ENCODE results near the gene FMR1.

FMR1 gene

GRCh38 chrX:147911192-147912022 is at the start of gene FMR1:
TSS of gene FMR1 (plus strand) at chrX:147911919. CDS start at chrX:147912180, 261 bp downstream.
- DNase-seq (ENCODE audit: low read depth in 2 of 3, low spot score in 2 of 3), result peak; percentile 62 to 81 (median 62)

GRCh38 chrX:147875866-147876596 is 35.7 kb upstream of the FMR1 start:
- DNase-seq (ENCODE audit: low read depth in 2 of 3, low spot score in 2 of 3), result no peak

- DNase-seq (ENCODE audit: low read depth in 2 of 3, low spot score in 2 of 3), result no peak
Measured at GRCh38 chrX:147876849-147877646, 34.7 kb upstream of the FMR1 start.

- no peak for DNase-seq (ENCODE audit: low read depth in 2 of 3, low spot score in 2 of 3)
Measured at GRCh38 chrX:147877726-147878125, 34.0 kb upstream of the FMR1 start.

GRCh38 chrX:147884958-147885357 is 26.8 kb upstream of the FMR1 start:
- no peak for DNase-seq (ENCODE audit: low read depth in 2 of 3, low spot score in 2 of 3)

GRCh38 chrX:147890756-147891155 is 21.0 kb upstream of the FMR1 start:
- no peak for DNase-seq (ENCODE audit: low read depth in 2 of 3, low spot score in 2 of 3)

GRCh38 chrX:147891896-147892295 is 19.8 kb upstream of the FMR1 start:
- DNase-seq (ENCODE audit: low read depth in 2 of 3, low spot score in 2 of 3), result no peak

GRCh38 chrX:147893741-147894140 is 18.0 kb upstream of the FMR1 start:
- no peak for DNase-seq (ENCODE audit: low read depth in 2 of 3, low spot score in 2 of 3)

- DNase-seq (ENCODE audit: low read depth in 2 of 3, low spot score in 2 of 3), result no peak
Measured at GRCh38 chrX:147894366-147894963, 17.3 kb upstream of the FMR1 start.

GRCh38 chrX:147897117-147897516 is 14.6 kb upstream of the FMR1 start:
- no peak for DNase-seq (ENCODE audit: low read depth in 2 of 3, low spot score in 2 of 3)

GRCh38 chrX:147898951-147899350 is 12.8 kb upstream of the FMR1 start:
- no peak for DNase-seq (ENCODE audit: low read depth in 2 of 3, low spot score in 2 of 3)

- no peak for DNase-seq (ENCODE audit: low read depth in 2 of 3, low spot score in 2 of 3)
Measured at GRCh38 chrX:147899379-147900114, 12.2 kb upstream of the FMR1 start.

- no peak for DNase-seq (ENCODE audit: low read depth in 2 of 3, low spot score in 2 of 3)
Measured at GRCh38 chrX:147900349-147900748, 11.4 kb upstream of the FMR1 start.

- no peak for DNase-seq (ENCODE audit: low read depth in 2 of 3, low spot score in 2 of 3)
Measured at GRCh38 chrX:147901461-147902126, 10.1 kb upstream of the FMR1 start.

GRCh38 chrX:147902270-147902669 is 9.4 kb upstream of the FMR1 start:
- no peak for DNase-seq (ENCODE audit: low read depth in 2 of 3, low spot score in 2 of 3)

- DNase-seq (ENCODE audit: low read depth in 2 of 3, low spot score in 2 of 3), result no peak
Measured at GRCh38 chrX:147908106-147908505, 3.6 kb upstream of the FMR1 start.

GRCh38 chrX:147910607-147911006 is 1.1 kb upstream of the FMR1 start:
- DNase-seq (ENCODE audit: low read depth in 2 of 3, low spot score in 2 of 3), result no peak

- DNase-seq (ENCODE audit: low read depth in 2 of 3, low spot score in 2 of 3), result peak in 2 of 3 experiments; percentile 5 to 6
Measured at GRCh38 chrX:147912093-147912801, 528 bp downstream of the FMR1 start.

- no peak for DNase-seq (ENCODE audit: low read depth in 2 of 3, low spot score in 2 of 3)
Measured at GRCh38 chrX:147913570-147913969, 1.9 kb downstream of the FMR1 start.

Data from activated CD8-positive, alpha-beta memory T cell treated with anti-CD3 and anti-CD28 coated beads for 48 hours (primary cell).